ENCODE measurements around the gene DSTN.

The DSTN gene

DNA sequence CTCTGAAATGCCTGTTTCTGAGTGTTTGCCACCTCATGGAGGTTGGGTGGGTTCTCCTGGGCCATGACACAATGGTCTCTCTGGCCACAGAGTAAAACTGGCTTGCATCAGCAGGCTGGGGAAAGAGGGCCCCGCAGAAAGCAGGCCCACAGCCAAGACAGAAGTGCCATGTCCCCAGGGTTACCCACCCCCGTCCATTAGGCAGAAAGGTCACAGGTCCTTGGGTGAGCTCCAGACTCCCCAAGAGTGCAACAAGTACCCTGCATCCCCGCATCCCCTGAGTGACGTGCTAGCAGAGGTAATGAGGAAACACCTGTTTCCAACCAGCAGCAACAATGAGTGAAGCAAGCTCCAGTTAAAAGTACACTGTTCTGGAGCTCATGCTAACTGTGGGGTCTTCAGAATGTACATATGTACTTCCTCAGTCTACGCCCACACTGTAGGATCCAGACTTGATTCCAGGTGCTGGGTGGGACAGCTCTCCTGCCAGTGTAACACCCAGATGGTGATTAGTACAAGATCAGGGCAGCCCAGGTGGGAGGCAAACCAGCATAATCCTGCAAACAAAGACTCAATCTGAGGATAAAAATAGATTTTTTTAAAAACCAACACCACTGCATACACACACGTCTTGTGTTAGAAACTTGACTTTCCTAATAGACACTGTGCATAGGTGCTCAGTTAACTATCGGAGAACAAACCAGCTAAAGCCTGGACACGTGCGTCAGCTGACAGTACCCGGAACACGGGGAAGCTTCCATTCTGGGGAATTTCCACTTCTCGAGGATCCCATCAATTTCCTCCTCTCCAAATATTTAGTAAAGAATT, 80.6 kb downstream of the DSTN start:
- no peaks in the 10 kb centered on the region for H3K36me3 ChIP-seq (ENCODE audit: control insufficient read depth, insufficient read depth, low read length)
- 93 to 94% methylated on average over 12 of the region's 12 CpGs for WGBS, 2 experiments
- H3K4me1 ChIP-seq (ENCODE audit: control insufficient read depth, insufficient read depth, low read length): peaks cover 18% of the 10 kb centered on the region
- no peaks in the 10 kb centered on the region for H3K27me3 ChIP-seq (ENCODE audit: control insufficient read depth, insufficient read depth, low read length, poor library complexity, severe bottlenecking)
- no peak overlapping the region for H3K4me3 ChIP-seq (ENCODE audit: insufficient read depth, low read depth, low read length)
- H3K9me3 ChIP-seq (ENCODE audit: control insufficient read depth, low read length): no peaks in the 10 kb centered on the region
- no peak overlapping the region for H3K27ac ChIP-seq (ENCODE audit: insufficient read depth, low read depth, low read length, poor library complexity, severe bottlenecking)

DNA sequence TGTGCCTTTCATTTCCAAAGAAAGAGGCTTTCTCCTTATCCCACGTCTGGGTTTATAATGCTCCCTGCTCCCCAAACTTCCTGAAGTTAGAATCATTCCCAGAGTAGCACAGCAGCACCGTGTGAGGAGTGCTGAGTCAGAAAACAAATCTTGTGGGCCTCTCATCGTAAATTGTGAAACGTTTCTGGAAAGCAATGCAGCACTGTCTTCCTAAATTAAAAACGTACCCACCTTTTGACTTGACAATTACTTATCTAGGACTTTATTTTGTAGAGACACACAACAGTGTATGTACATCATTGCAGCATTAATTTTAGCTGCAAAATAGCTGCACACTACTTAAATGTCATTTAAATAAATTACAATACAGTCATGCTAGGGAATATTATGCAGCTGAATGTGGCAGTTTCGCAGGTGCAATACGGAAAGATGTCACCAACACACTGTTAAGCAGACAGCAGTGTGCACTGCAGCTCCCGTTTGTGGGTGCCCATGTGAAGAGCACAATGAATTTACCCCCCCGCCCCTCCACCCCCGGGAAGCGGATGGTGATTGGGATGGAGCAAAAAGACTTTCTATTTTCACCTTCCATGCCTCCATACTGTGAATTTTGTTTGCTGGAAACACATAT, 81.4 kb downstream of the DSTN start:
- Histone ChIP-seq H3K36me3 (ENCODE audit: control insufficient read depth, insufficient read depth, low read length) (no peaks in the 10 kb centered on the region), H3K9me3 (ENCODE audit: control insufficient read depth, low read length) (no peaks in the 10 kb centered on the region), H3K27me3 (ENCODE audit: control insufficient read depth, insufficient read depth, low read length, poor library complexity, severe bottlenecking) (no peaks in the 10 kb centered on the region), H3K4me3 (ENCODE audit: insufficient read depth, low read depth, low read length) (no peak overlapping the region), H3K4me1 (ENCODE audit: control insufficient read depth, insufficient read depth, low read length) (peaks cover 16% of the 10 kb centered on the region), H3K27ac (ENCODE audit: insufficient read depth, low read depth, low read length, poor library complexity, severe bottlenecking) (no peak overlapping the region)
- whole genome bisulfite sequencing, 2 experiments: 88 to 91% methylated on average over 9 to 11 of the region's 11 CpGs

DNA sequence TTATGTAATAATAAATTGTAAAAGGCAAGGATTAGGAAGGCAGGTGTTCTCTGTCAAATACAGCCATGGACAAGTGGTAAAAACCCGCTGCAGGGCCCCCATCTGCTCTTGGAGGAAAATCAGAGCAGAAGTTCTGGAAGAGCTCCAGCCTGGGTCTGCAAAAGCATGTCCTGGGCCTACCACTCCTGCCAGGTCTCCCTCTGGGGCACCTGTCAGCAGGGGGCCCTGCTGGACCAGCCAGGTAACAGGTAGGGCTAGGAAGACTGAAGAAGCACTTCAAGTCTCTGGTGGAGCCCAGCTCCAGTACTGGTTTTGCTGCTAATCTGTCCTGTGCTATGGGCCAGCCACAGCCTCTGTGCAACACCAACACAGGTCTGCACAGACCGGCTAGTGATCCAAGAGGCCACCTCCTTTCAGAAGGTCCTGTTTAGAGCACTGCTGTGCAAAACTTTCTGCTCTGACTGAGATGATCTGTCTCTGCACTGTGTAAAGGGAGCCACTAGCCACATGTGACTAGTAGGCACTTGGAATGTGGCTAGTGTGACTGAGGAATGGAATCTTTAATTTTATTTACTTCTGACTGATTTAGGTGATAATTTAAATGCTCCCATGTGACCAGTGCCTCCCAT, 82.0 kb downstream of the DSTN start:
- 93 to 95% methylated on average over 2 of the region's 2 CpGs for WGBS, 2 experiments
- H3K4me3 ChIP-seq (ENCODE audit: insufficient read depth, low read depth, low read length): no peak overlapping the region
- peaks cover 15% of the 10 kb centered on the region for H3K4me1 ChIP-seq (ENCODE audit: control insufficient read depth, insufficient read depth, low read length)
- H3K9me3 ChIP-seq (ENCODE audit: control insufficient read depth, low read length): no peaks in the 10 kb centered on the region
- no peaks in the 10 kb centered on the region for H3K27me3 ChIP-seq (ENCODE audit: control insufficient read depth, insufficient read depth, low read length, poor library complexity, severe bottlenecking)
- H3K27ac ChIP-seq (ENCODE audit: insufficient read depth, low read depth, low read length, poor library complexity, severe bottlenecking): no peak overlapping the region
- H3K36me3 ChIP-seq (ENCODE audit: control insufficient read depth, insufficient read depth, low read length): no peaks in the 10 kb centered on the region

DNA sequence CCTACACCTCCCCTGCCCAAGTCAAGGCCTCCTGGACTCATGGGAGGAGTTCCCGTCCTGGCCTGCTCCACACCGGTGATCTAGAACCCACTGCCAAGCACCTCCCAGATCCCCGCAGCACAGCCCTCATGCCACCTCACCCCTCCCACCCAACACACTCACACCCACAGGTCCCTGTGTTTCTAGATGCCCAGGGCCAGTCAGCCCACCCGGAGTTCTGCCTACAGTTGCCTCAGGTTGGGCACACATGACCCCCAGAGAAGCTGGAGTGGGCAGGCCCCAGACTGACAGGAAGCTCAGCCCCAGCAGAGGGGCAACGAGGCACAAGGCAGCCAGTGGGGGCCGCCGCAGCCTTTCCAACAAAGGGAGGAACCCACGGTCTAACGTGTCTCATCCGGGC, 82.5 kb downstream of the DSTN start:
- Histone ChIP-seq H3K27me3 (ENCODE audit: control insufficient read depth, insufficient read depth, low read length, poor library complexity, severe bottlenecking) (no peaks in the 10 kb centered on the region), H3K36me3 (ENCODE audit: control insufficient read depth, insufficient read depth, low read length) (no peaks in the 10 kb centered on the region), H3K4me3 (ENCODE audit: insufficient read depth, low read depth, low read length) (no peak overlapping the region), H3K4me1 (ENCODE audit: control insufficient read depth, insufficient read depth, low read length) (peaks cover 15% of the 10 kb centered on the region), H3K9me3 (ENCODE audit: control insufficient read depth, low read length) (no peaks in the 10 kb centered on the region), H3K27ac (ENCODE audit: insufficient read depth, low read depth, low read length, poor library complexity, severe bottlenecking) (no peak overlapping the region)
- 91 to 93% methylated on average over 10 of the region's 10 CpGs for WGBS, 2 experiments

DNA sequence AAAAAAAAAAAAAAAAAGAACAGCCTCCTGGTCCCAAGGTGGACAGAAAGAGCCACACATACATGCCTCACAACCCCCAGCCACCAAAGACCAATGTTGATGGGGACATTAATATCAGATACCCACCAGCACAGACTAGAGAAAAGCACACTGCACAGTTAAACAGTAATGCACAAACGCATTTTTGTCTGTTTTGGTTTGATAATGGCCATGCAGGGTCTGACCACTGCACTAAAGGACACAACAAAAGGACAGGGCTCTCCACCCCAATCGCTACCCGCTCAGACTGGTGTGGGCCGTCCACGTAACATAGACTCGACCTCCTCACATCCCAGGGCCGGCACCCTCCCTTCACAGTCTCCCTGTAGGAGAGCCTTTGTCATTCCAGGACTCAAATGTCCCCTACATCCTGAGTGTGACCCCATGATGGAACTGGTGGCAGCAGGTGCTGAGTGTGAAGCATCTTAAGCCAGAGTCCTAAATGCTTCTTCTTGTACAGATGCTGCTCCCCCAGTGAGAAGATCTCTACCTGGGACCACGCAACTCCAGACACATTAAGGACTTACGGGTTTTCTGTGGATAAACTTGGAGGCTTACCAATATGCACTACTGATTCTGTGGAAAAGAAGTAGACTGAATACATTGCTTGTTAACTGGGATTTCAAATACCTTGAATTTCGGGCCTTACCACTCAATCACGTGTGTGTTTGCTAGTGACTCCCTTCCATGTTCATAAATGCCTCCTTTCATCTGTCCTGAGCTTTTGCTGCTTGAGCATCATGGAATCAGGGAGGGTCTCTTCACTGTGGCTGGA, 84.2 kb downstream of the DSTN start:
- Histone ChIP-seq H3K4me1 (ENCODE audit: control insufficient read depth, insufficient read depth, low read length) (peaks cover 6% of the 10 kb centered on the region), H3K27me3 (ENCODE audit: control insufficient read depth, insufficient read depth, low read length, poor library complexity, severe bottlenecking) (no peaks in the 10 kb centered on the region), H3K36me3 (ENCODE audit: control insufficient read depth, insufficient read depth, low read length) (peaks cover 8% of the 10 kb centered on the region), H3K9me3 (ENCODE audit: control insufficient read depth, low read length) (no peaks in the 10 kb centered on the region), H3K4me3 (ENCODE audit: insufficient read depth, low read depth, low read length) (no peak overlapping the region), H3K27ac (ENCODE audit: insufficient read depth, low read depth, low read length, poor library complexity, severe bottlenecking) (no peak overlapping the region)
- whole genome bisulfite sequencing, 2 experiments: 94 to 96% methylated on average over 11 of the region's 11 CpGs

DNA sequence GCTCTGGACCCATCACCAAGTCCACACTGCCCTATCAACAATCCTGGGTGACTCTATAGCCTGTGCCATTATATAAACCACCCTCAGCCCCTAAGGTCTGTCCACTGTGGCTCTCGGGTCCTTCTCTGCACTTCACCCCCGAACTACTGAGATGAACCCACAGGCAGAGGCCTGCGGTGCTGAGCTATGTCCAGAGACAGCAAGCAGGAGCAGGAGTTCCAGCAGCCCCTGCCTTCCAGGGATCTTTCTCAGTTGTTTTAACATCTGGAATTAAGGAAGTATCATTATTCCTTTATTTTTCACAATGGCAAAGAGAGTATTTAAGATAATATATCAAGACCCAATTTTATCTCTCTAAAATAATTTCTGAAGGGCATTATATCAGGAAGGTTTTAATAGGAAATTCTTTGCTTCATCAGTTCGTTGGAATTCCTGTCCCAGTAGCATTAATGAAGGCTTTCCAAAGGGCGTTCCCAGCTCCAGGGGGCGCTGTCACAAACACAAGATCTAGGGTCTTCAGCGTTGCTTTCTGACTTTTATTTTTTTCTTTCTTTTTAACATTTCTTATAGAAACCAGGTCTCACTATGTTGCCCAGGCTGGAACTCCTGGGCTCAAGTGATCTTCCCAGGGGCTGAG, 84.9 kb downstream of the DSTN start:
- peaks cover 6% of the 10 kb centered on the region for H3K4me1 ChIP-seq (ENCODE audit: control insufficient read depth, insufficient read depth, low read length)
- no peak overlapping the region for H3K4me3 ChIP-seq (ENCODE audit: insufficient read depth, low read depth, low read length)
- no peaks in the 10 kb centered on the region for H3K27me3 ChIP-seq (ENCODE audit: control insufficient read depth, insufficient read depth, low read length, poor library complexity, severe bottlenecking)
- peaks cover 8% of the 10 kb centered on the region for H3K36me3 ChIP-seq (ENCODE audit: control insufficient read depth, insufficient read depth, low read length)
- no peaks in the 10 kb centered on the region for H3K9me3 ChIP-seq (ENCODE audit: control insufficient read depth, low read length)
- H3K27ac ChIP-seq (ENCODE audit: insufficient read depth, low read depth, low read length, poor library complexity, severe bottlenecking): no peak overlapping the region
- WGBS, 2 experiments: 55 to 60% methylated on average over 7 of the region's 7 CpGs

DNA sequence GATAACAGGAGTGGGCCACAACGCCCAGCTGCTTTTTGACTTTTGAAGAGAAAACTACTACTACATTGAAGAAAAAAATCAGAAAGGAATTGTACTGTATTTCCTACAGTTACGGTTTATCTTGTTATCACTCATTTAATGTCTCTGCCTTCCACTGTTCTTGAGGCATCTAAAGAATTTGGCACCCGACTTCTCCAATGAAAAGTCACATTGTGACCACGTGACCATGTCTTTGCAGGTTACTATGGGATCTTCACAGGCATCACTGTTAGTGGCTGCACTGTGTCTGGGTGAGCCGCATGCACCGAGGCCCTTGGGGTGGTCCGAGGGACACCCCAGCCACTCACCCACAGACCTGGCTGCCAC, 85.4 kb downstream of the DSTN start:
- H3K36me3 ChIP-seq (ENCODE audit: control insufficient read depth, insufficient read depth, low read length): peaks cover 8% of the 10 kb centered on the region
- H3K27me3 ChIP-seq (ENCODE audit: control insufficient read depth, insufficient read depth, low read length, poor library complexity, severe bottlenecking): no peaks in the 10 kb centered on the region
- H3K4me1 ChIP-seq (ENCODE audit: control insufficient read depth, insufficient read depth, low read length): peaks cover 6% of the 10 kb centered on the region
- H3K27ac ChIP-seq (ENCODE audit: insufficient read depth, low read depth, low read length, poor library complexity, severe bottlenecking): no peak overlapping the region
- H3K9me3 ChIP-seq (ENCODE audit: control insufficient read depth, low read length): no peaks in the 10 kb centered on the region
- no peak overlapping the region for H3K4me3 ChIP-seq (ENCODE audit: insufficient read depth, low read depth, low read length)
- whole genome bisulfite sequencing, 2 experiments: 75 to 78% methylated on average over 7 of the region's 7 CpGs

DNA sequence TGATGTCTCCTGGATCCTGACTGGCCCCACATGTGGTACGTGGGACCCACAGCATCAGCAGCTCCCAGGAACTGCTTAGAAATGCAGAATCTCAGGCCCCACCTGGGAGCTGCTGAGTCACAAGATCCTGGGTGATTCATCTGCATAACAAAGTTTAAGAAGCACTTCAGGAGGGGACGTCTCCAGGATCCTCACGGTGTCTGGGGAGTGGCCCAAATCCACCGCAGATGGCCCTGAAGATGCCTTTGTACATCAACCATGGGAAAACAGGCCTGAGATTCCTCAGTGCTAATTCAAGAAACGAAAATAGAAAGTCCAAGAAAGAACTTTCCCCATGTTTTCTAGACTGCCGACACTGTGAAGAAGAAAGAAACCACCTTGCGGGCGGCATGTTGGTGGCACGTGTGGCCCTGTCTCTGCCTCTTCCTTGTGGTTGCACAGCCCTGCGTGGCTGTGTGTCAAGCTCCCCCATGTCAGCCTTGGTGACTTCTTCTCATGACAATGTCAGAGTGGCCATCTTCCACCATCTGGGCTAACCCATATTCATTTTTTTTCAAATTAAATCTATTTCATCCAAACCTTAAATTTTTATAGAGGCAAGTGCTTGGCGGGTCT, 86.1 kb downstream of the DSTN start:
- no peak overlapping the region for H3K27ac ChIP-seq (ENCODE audit: insufficient read depth, low read depth, low read length, poor library complexity, severe bottlenecking)
- WGBS, 2 experiments: 76 to 78% methylated on average over 11 of the region's 11 CpGs
- no peaks in the 10 kb centered on the region for H3K27me3 ChIP-seq (ENCODE audit: control insufficient read depth, insufficient read depth, low read length, poor library complexity, severe bottlenecking)
- H3K9me3 ChIP-seq (ENCODE audit: control insufficient read depth, low read length): no peaks in the 10 kb centered on the region
- peaks cover 8% of the 10 kb centered on the region for H3K36me3 ChIP-seq (ENCODE audit: control insufficient read depth, insufficient read depth, low read length)
- H3K4me1 ChIP-seq (ENCODE audit: control insufficient read depth, insufficient read depth, low read length): peaks cover 6% of the 10 kb centered on the region
- no peak overlapping the region for H3K4me3 ChIP-seq (ENCODE audit: insufficient read depth, low read depth, low read length)

DNA sequence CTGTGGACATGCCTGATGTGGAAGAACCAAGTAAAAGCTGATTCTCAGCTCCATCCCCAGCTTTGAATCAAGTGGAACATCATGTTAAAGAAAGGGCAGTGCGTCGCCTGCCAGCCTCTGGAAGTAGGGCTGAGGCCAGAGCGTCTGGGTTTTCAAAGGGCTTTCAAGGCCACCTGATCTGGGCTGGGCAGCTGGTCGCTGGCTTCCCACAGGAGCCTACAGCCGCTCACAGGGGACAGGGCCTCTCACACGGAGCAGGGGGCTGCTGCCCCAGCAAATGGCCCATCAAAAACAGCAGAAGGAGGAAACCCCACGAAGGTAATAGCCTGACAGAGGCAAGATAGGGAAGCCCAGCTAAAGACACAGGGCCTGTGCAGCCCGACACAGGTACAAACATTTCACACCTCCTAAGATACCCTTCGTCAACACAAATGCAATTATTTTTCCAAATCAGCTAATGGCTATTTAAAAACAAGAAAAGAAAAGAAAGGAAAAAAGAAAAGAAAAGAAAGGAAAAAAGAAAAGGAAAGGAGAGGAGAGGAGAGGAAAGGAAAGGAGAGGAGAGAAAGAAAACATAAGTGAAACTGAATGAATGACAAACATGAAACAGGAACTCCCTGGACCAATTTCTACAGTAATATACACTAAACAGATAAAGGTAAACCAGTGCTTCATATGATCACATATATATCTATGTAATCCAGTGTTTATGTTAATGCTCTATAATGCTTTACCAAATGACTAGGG, 87.4 kb downstream of the DSTN start:
- Histone ChIP-seq H3K4me1 (ENCODE audit: control insufficient read depth, insufficient read depth, low read length) (peaks cover 6% of the 10 kb centered on the region), H3K36me3 (ENCODE audit: control insufficient read depth, insufficient read depth, low read length) (peaks cover 8% of the 10 kb centered on the region), H3K27ac (ENCODE audit: insufficient read depth, low read depth, low read length, poor library complexity, severe bottlenecking) (no peak overlapping the region), H3K9me3 (ENCODE audit: control insufficient read depth, low read length) (no peaks in the 10 kb centered on the region), H3K4me3 (ENCODE audit: insufficient read depth, low read depth, low read length) (no peak overlapping the region), H3K27me3 (ENCODE audit: control insufficient read depth, insufficient read depth, low read length, poor library complexity, severe bottlenecking) (no peaks in the 10 kb centered on the region)
- 72 to 74% methylated on average over 8 of the region's 9 CpGs for WGBS, 2 experiments

All from ectodermal cell (in vitro differentiated cells).